Left colon (tissue), 2 donors: ENCODE results near the gene MVD. TPM values are rescaled to one million over a fixed set of nuclear protein-coding genes. Genes with fewer than 3 reads are reported as not detected.

Experiments
- ATAC-seq: fragments of 200-7000 bp; cut with Tn5 transposase; one replicate; pipeline ENCODE4 v1.9.1; 2020; ENCODE audit warnings: mild to moderate bottlenecking, moderate library complexity
- DNase-seq, 2 donors: peaks; one replicate each; pipeline ENCODE4 v3.0.0-alpha.2; 2020
- intact Hi-C, 2 donors: fragments of 100-400 bp; cut with DNase I in 1 of 2; cut with micrococcal nuclease in 1 of 2; formaldehyde crosslinking; loops; one replicate each; pipeline versions ENCODE4 v1.11.2 to v1.14.0; 2022; cut with DNase I, micrococcal nuclease
- total RNA-seq, 2 donors: library from RNA; stranded (reverse); fragmentation: NEBNext Ultra II Directional; extraction: Animal tissue kit (Norgen Biotek cat#: 25700); gene quantifications; one replicate each; pipeline ENCODE4 v1.2.1, GENCODE V29; 2021
- donor health status: DM: no; HTN: no; CAD: no.
- donor health status: DM: yes; HTN: yes; CAD: no.

The MVD gene
- total RNA-seq, 2 donors from 2014 or later, result 74.3 to 191 TPM

- intact Hi-C loops, result no loop called here
- DNase-seq (peak in 1 of 2 donors; percentile 62), ATAC-seq (peak; percentile 17)
Measured at GRCh38 chr16:88662222-88662842, 559 bp downstream of the MVD start.

GRCh38 chr16:88661468-88661867, 1.4 kb downstream of the MVD start:
- ATAC-seq (no peak), DNase-seq (no peak)
- intact Hi-C loops, result no loop called here

GRCh38 chr16:88659160-88659559, 3.7 kb downstream of the MVD start:
- DNase-seq (no peak), ATAC-seq (no peak)
- intact Hi-C loops, result no loop called here

GRCh38 chr16:88658714-88659113, 4.2 kb downstream of the MVD start:
- ATAC-seq, result no peak
- intact Hi-C loops, result no loop called here
- DNase-seq, result no peak

- ATAC-seq (no peak), DNase-seq (no peak)
- intact Hi-C loops, result no loop called here
Measured at GRCh38 chr16:88657371-88657770, 5.5 kb downstream of the MVD start.

GRCh38 chr16:88656291-88656980, 6.5 kb downstream of the MVD start:
- intact Hi-C loops, result no loop called here
- no peak for ATAC-seq
- no peak for DNase-seq

GRCh38 chr16:88655733-88656281, 7.1 kb downstream of the MVD start:
- no peak for ATAC-seq
- DNase-seq, result no peak
- intact Hi-C loops, result no loop called here

- no peak for ATAC-seq
- intact Hi-C loops, result no loop called here
- DNase-seq, result no peak
Measured at GRCh38 chr16:88655053-88655732, 7.7 kb downstream of the MVD start.

- intact Hi-C loops, result no loop called here
- ATAC-seq (no peak), DNase-seq (no peak)
Measured at GRCh38 chr16:88654363-88655052, 8.4 kb downstream of the MVD start.

GRCh38 chr16:88653596-88654362, 9.1 kb downstream of the MVD start:
- no peak for DNase-seq
- no peak for ATAC-seq
- intact Hi-C loops, result no loop called here

- intact Hi-C loops, result no loop called here
- DNase-seq (no peak), ATAC-seq (no peak)
Measured at GRCh38 chr16:88653101-88653500, 9.8 kb downstream of the MVD start.

- no peak for DNase-seq
- intact Hi-C loops, result no loop called here
- ATAC-seq, result no peak
Measured at GRCh38 chr16:88652762-88653063, 10.2 kb downstream of the MVD start.

GRCh38 chr16:88651989-88652761, 10.7 kb downstream of the MVD start:
- intact Hi-C loops, result no loop called here
- no peak for ATAC-seq
- no peak for DNase-seq

GRCh38 chr16:88651276-88651988, 11.5 kb downstream of the MVD start:
- DNase-seq, result peak; percentile 70 to 79
- intact Hi-C loops, result no loop called here
- peak; percentile 11 for ATAC-seq

GRCh38 chr16:88650749-88651275, 12.1 kb downstream of the MVD start, which contains the start of gene CYBA:
Gene CYBA, minus strand, starts transcription at chr16:88651053. Its CDS starts 40 bp downstream, at chr16:88651013.
- ATAC-seq (peak; percentile 81), DNase-seq (peak; percentile 86 to 88)
- intact Hi-C loops, result no loop called here

GRCh38 chr16:88649924-88650748, 12.8 kb downstream of the MVD start:
- ATAC-seq (peak; percentile 56), DNase-seq (peak; percentile 62 to 80)
- intact Hi-C loops, result no loop called here
